ENCODE measurements around the gene LRP5.

LRP5 gene

GRCh38 chr11:68311160-68312116, 953 bp upstream of the LRP5 start:
- DNase-seq = no peak

- DNase-seq = no peak
Measured at GRCh38 chr11:68312780-68313573, 586 bp downstream of the LRP5 start.

GRCh38 chr11:68313574-68314202, 1.3 kb downstream of the LRP5 start:
- no peak for DNase-seq

- no peak for DNase-seq
Measured at GRCh38 chr11:68314203-68315170, 2.1 kb downstream of the LRP5 start.

GRCh38 chr11:68315171-68315920, 3.0 kb downstream of the LRP5 start:
- no peak for DNase-seq

- DNase-seq = no peak
Measured at GRCh38 chr11:68317147-68317785, 4.9 kb downstream of the LRP5 start.

- no peak for DNase-seq
Measured at GRCh38 chr11:68321293-68322051, 9.1 kb downstream of the LRP5 start.

- DNase-seq = no peak
Measured at GRCh38 chr11:68322052-68322430, 9.7 kb downstream of the LRP5 start.

GRCh38 chr11:68324241-68324640, 11.8 kb downstream of the LRP5 start:
- DNase-seq = no peak

- DNase-seq = no peak
Measured at GRCh38 chr11:68324695-68325094, 12.3 kb downstream of the LRP5 start.

GRCh38 chr11:68325183-68325906, 13.0 kb downstream of the LRP5 start:
- DNase-seq = no peak

- no peak for DNase-seq
Measured at GRCh38 chr11:68325907-68326220, 13.5 kb downstream of the LRP5 start.

- no peak for DNase-seq
Measured at GRCh38 chr11:68326334-68327215, 14.2 kb downstream of the LRP5 start.

- no peak for DNase-seq
Measured at GRCh38 chr11:68327586-68328370, 15.4 kb downstream of the LRP5 start.

GRCh38 chr11:68328374-68329091, 16.1 kb downstream of the LRP5 start:
- DNase-seq = no peak

GRCh38 chr11:68329536-68329935, 17.1 kb downstream of the LRP5 start:
- no peak for DNase-seq

Data from NCI-H1417 treated with DMSO at 0.1 percent for 48 hours (cell line).